Liver (tissue), 9 donors: ENCODE data around the gene TCHHL1. TPM values are rescaled to one million over a fixed set of nuclear protein-coding genes. Genes with fewer than 3 reads are reported as not detected.

ENCODE experiments used
- DNase-seq: peaks from one replicate; pipeline ENCODE4 v3.0.0-alpha.2; 2017; ENCODE audit warnings: low spot score
- H3K27ac ChIP-seq, 2 donors: one replicate each; pipeline ENCODE4 v1.7.0; 2013; ENCODE audit warnings: inconsistent platforms in 2 of 2, low read length in 2 of 2, control low read depth in 1 of 2, low read depth in 1 of 2, mild to moderate bottlenecking in 1 of 2
- H3K27me3 ChIP-seq, 4 donors: one replicate each; pipeline versions ENCODE4 v1.6.1 to v1.7.0; 2013; ENCODE audit warnings: low read length in 3 of 4, inconsistent platforms in 1 of 4, mild to moderate bottlenecking in 1 of 4, moderate library complexity in 1 of 4; ENCODE audit not compliant: control insufficient read depth in 4 of 4, insufficient read depth in 4 of 4
- H3K36me3 ChIP-seq, 4 donors: one replicate each; pipeline versions ENCODE4 v1.6.1 to v1.7.0; 2013; ENCODE audit warnings: low read length in 3 of 4, mild to moderate bottlenecking in 3 of 4, low read depth in 1 of 4, moderate library complexity in 1 of 4; ENCODE audit not compliant: control insufficient read depth in 4 of 4, insufficient read depth in 3 of 4
- H3K4me1 ChIP-seq, 4 donors: one replicate each; pipeline versions ENCODE4 v1.6.1 to v1.7.0; 2013; ENCODE audit warnings: low read length in 3 of 4, mild to moderate bottlenecking in 3 of 4, moderate library complexity in 1 of 4; ENCODE audit not compliant: control insufficient read depth in 4 of 4, insufficient read depth in 4 of 4
- H3K4me3 ChIP-seq, 3 donors: one replicate each; pipeline versions ENCODE4 v1.6.1 to v1.7.0; 2013; ENCODE audit warnings: low read length in 3 of 3, control low read depth in 1 of 3, low read depth in 1 of 3, mild to moderate bottlenecking in 1 of 3
- H3K9ac ChIP-seq, 2 donors: one replicate each; pipeline ENCODE4 v1.7.0; 2013; ENCODE audit warnings: low read length in 2 of 2, mild to moderate bottlenecking in 2 of 2, moderate library complexity in 2 of 2, control low read depth in 1 of 2, low read depth in 1 of 2
- H3K9me3 ChIP-seq, 4 donors: one replicate each; pipeline versions ENCODE4 v1.6.1 to v1.7.0; 2013; ENCODE audit warnings: low read length in 3 of 4; ENCODE audit not compliant: control insufficient read depth in 4 of 4
- ATF3 ChIP-seq: IDR thresholded peaks from 2 replicates; pipeline ENCODE4 v1.6.1; 2016; ENCODE audit warnings: antibody characterized with exemption
- EGR1 ChIP-seq, 2 donors: IDR thresholded peaks; 2 replicates each; pipeline ENCODE4 v1.6.1; 2016 to 2018; ENCODE audit warnings: antibody characterized with exemption in 2 of 2, low read depth in 2 of 2
- FOXA1 ChIP-seq: IDR thresholded peaks from 2 replicates; pipeline ENCODE4 v1.6.1; 2016; ENCODE audit warnings: antibody characterized with exemption
- GABPA ChIP-seq, 2 donors: IDR thresholded peaks in 1 of 2; conservative IDR thresholded peaks in 1 of 2; 2 replicates each; pipeline ENCODE4 v1.6.1; 2016; ENCODE audit warnings: antibody characterized with exemption in 2 of 2, mild to moderate bottlenecking in 1 of 2, moderate library complexity in 1 of 2
- HNF4A ChIP-seq, 2 donors: conservative IDR thresholded peaks; 2 replicates each; pipeline ENCODE4 v1.6.1; 2016; ENCODE audit warnings: antibody characterized with exemption in 2 of 2, mild to moderate bottlenecking in 2 of 2
- JUND ChIP-seq, 2 donors: IDR thresholded peaks; 2 replicates each; pipeline ENCODE4 v1.6.1; 2016; ENCODE audit warnings: antibody characterized with exemption in 2 of 2
- MAX ChIP-seq: IDR thresholded peaks from 2 replicates; pipeline ENCODE4 v1.6.1; 2016; ENCODE audit warnings: antibody characterized with exemption
- NR2F2 ChIP-seq: IDR thresholded peaks from 2 replicates; pipeline ENCODE4 v1.6.1; 2016; ENCODE audit warnings: antibody characterized with exemption
- RAD21 ChIP-seq, 2 donors: IDR thresholded peaks; 2 replicates each; pipeline ENCODE4 v1.6.1; 2016; ENCODE audit warnings: antibody characterized with exemption in 2 of 2, mild to moderate bottlenecking in 2 of 2
- SP1 ChIP-seq: IDR thresholded peaks from 2 replicates; pipeline ENCODE4 v1.6.1; 2018; ENCODE audit warnings: antibody characterized with exemption, mild to moderate bottlenecking
- TAF1 ChIP-seq: conservative IDR thresholded peaks from 2 replicates; pipeline ENCODE4 v1.6.1; 2016; ENCODE audit warnings: antibody characterized with exemption, mild to moderate bottlenecking
- WGBS: extraction: QIAGEN DNeasy Blood & Tissue Kit; methylation state at CpG from one replicate; pipeline ENCODE4 v1.1.7; 2013; 5-methylcytosine and 5-hydroxymethylcytosine counted together
- polyA plus RNA-seq, 2 donors: library from polyadenylated mRNA; stranded (reverse) in 1 of 2; unstranded in 1 of 2; fragments of 200-250 nt in 1 of 2; fragments of >200 nt in 1 of 2; fragmentation: Nextera tagmentation in 1 of 2; extraction: Ambion mirVana in 1 of 2; gene quantifications; one replicate each; pipeline versions ENCODE4 v1.2.1 to v1.2.3, GENCODE V29; 2013 to 2015
- total RNA-seq, 2 donors: library from RNA; depleted of rRNA; stranded (reverse); fragments of >200 nt; gene quantifications; one replicate each; pipeline ENCODE4 v1.2.3, GENCODE V29; 2014
- TF ChIP-seq, protein P1 (sequence below): fragments of 150-350 bp; IDR thresholded peaks from 2 replicates; pipeline ENCODE4 v1.5.1; 2017; ENCODE audit warnings: improper control_type of control experiment, low read depth, low read length; ENCODE audit not compliant: missing input control
- TF ChIP-seq, protein P2 (sequence below): IDR thresholded peaks from 2 replicates; pipeline ENCODE4 v1.6.1; 2016; ENCODE audit warnings: antibody characterized with exemption
- donor health status: healthy.
- donor health status: healthy.
- donor health status: healthy.
- donor health status: healthy.
- donor health status: healthy.

TCHHL1 gene
- total and polyA plus RNA-seq, 4 donors = not detected

DNA sequence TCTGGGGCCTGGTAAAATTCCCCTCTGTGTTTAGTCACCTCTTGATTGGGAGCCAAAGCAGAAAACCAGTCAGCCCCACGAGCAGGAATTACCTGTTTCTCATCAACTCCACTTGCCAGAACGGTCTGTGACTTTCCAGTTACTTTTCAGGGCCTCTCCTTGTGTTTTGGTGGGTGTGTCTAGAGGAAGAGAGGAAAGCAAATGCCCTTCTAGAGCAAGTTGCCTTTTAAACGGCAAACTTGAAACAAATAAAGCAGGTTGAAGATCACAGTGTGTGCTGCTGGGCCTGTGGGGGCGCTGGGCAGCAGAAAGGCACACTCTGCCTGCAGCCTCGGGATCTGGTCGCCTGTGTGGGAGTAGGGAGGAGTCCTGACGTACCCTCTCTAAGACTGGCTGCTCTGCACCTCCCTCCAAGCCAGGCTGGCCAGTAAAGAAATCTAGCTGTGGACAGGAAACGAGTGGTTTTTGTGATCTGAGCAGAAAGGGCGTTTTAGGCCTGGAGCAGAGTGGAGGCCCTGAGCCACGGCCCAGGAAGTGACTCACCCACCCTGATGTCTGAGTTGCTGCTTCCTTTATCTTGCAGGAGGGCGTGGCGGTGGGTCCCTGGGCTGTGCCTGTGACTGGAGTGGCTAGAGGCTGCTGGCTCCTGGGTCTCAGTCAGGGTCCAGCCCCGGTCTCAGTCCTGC lies 41.0 kb downstream of the TCHHL1 start:
- Histone ChIP-seq H3K36me3 (no peaks in the 10 kb centered on the region), H3K4me1 (no peaks in the 10 kb centered on the region), H3K27ac (peak overlapping the region; percentile 85 to 89), H3K4me3 (no peak overlapping the region), H3K9me3 (peaks cover 0 to 6% (median 3%) of the 10 kb centered on the region in 4 donors), H3K27me3 (peaks cover 0 to 1% (median under 1%) of the 10 kb centered on the region in 4 donors), H3K9ac (peak overlapping the region in 1 of 2 donors; percentile 88)
- 31% methylated on average over 13 of the region's 13 CpGs for WGBS
- TF ChIP-seq RAD21 (IDR thresholded peaks at IDR 0.05) (peak in 1 of 2 donors; percentile 44), GABPA (IDR thresholded peaks at IDR 0.05 in 1 of 2, conservative IDR thresholded peaks at IDR 0.05 in 1 of 2) (peak; percentile 49 to 63), ATF3 (peak; percentile 6), HNF4A (conservative IDR thresholded peaks at IDR 0.05) (no peak), JUND (IDR thresholded peaks at IDR 0.05) (peak; percentile 86 to 94), SP1 (peak; percentile 75), EGR1 (IDR thresholded peaks at IDR 0.05; ENCODE audit: low read depth in 2 of 2) (no peak), MAX (peak; percentile 30), FOXA1 (no peak), TAF1 (peak; percentile 39)
- TF ChIP-seq, protein P1, sequence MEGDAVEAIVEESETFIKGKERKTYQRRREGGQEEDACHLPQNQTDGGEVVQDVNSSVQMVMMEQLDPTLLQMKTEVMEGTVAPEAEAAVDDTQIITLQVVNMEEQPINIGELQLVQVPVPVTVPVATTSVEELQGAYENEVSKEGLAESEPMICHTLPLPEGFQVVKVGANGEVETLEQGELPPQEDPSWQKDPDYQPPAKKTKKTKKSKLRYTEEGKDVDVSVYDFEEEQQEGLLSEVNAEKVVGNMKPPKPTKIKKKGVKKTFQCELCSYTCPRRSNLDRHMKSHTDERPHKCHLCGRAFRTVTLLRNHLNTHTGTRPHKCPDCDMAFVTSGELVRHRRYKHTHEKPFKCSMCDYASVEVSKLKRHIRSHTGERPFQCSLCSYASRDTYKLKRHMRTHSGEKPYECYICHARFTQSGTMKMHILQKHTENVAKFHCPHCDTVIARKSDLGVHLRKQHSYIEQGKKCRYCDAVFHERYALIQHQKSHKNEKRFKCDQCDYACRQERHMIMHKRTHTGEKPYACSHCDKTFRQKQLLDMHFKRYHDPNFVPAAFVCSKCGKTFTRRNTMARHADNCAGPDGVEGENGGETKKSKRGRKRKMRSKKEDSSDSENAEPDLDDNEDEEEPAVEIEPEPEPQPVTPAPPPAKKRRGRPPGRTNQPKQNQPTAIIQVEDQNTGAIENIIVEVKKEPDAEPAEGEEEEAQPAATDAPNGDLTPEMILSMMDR = peak; percentile 23
- TF ChIP-seq, protein P2, sequence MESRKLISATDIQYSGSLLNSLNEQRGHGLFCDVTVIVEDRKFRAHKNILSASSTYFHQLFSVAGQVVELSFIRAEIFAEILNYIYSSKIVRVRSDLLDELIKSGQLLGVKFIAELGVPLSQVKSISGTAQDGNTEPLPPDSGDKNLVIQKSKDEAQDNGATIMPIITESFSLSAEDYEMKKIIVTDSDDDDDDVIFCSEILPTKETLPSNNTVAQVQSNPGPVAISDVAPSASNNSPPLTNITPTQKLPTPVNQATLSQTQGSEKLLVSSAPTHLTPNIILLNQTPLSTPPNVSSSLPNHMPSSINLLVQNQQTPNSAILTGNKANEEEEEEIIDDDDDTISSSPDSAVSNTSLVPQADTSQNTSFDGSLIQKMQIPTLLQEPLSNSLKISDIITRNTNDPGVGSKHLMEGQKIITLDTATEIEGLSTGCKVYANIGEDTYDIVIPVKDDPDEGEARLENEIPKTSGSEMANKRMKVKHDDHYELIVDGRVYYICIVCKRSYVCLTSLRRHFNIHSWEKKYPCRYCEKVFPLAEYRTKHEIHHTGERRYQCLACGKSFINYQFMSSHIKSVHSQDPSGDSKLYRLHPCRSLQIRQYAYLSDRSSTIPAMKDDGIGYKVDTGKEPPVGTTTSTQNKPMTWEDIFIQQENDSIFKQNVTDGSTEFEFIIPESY = peak; percentile 12
- DNase-seq = peak; percentile 60

- no peaks in the 10 kb centered on the region for H3K27me3 ChIP-seq
- H3K9me3 ChIP-seq = peaks cover 0 to 6% (median 3%) of the 10 kb centered on the region in 4 donors
- peak overlapping the region; percentile 85 to 89 for H3K27ac ChIP-seq
- H3K9ac ChIP-seq = peak overlapping the region in 1 of 2 donors; percentile 88
- WGBS = 71% methylated on average over 5 of the region's 5 CpGs
- no peaks in the 10 kb centered on the region for H3K36me3 ChIP-seq
- DNase-seq = no peak
- H3K4me3 ChIP-seq = no peak overlapping the region
- no peaks in the 10 kb centered on the region for H3K4me1 ChIP-seq
- TF ChIP-seq TAF1 (no peak), JUND (IDR thresholded peaks at IDR 0.05) (no peak)
Observed at GRCh38 chr1:152047413-152047729, 41.5 kb downstream of the TCHHL1 start.

GRCh38 chr1:152044386-152044785 lies 44.5 kb downstream of the TCHHL1 start:
- no peak overlapping the region for H3K9ac ChIP-seq
- no peak for DNase-seq
- TF ChIP-seq EGR1 (IDR thresholded peaks at IDR 0.05; ENCODE audit: low read depth in 2 of 2) = no peak
- no peak for TF ChIP-seq NR2F2
- no peak for TF ChIP-seq ATF3
- TF ChIP-seq MAX = no peak
- no peak overlapping the region for H3K27ac ChIP-seq
- H3K9me3 ChIP-seq = peaks cover 0 to 6% (median 3%) of the 10 kb centered on the region in 4 donors
- H3K4me1 ChIP-seq = no peaks in the 10 kb centered on the region
- H3K27me3 ChIP-seq = peaks cover 0 to 3% (median 0%) of the 10 kb centered on the region in 4 donors
- H3K4me3 ChIP-seq = no peak overlapping the region
- no peaks in the 10 kb centered on the region for H3K36me3 ChIP-seq
- 42% methylated on average over 3 of the region's 3 CpGs for WGBS
